ENCODE measurements around the gene CXCL17. TPM values are rescaled to one million over a fixed set of nuclear protein-coding genes. Genes with fewer than 3 reads are reported as not detected.
A peak's percentile ranks its signal among the peaks of the same experiment; 100 is the strongest.

Gene CXCL17
- total and polyA plus RNA-seq, 4 experiments from 2014 or later: not detected

DNA sequence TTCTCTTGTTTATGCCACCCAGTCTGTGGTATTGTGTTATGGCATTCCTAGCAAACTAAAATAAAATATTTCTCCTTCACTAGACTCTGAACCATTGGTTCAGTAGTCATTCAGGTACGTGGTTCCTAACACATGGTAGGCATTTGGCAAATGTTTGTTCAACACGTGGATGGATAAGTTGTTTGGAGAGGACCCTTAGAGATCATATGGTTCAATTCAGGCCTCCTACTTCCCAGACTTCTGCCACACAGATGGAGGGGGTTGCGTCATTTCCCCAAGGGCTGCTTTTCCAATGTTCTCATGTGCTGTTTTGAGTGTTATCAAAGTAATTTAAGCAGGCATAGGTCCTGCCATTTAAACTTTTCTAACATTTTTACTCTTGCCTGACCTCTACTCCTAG is 6.7 kb downstream of the CXCL17 start:
- H3K36me3 Mint-ChIP-seq: no peaks in the 10 kb centered on the region
- CTCF ChIA-PET (ENCODE audit: partially characterized antibody): interaction anchor here (1.2 to 3.7 kb wide), 5 partner anchors 9 to 328 kb away, joined by 3 to 58 read pairs (median 20); no protein-coding TSS in a partner anchor

DNA sequence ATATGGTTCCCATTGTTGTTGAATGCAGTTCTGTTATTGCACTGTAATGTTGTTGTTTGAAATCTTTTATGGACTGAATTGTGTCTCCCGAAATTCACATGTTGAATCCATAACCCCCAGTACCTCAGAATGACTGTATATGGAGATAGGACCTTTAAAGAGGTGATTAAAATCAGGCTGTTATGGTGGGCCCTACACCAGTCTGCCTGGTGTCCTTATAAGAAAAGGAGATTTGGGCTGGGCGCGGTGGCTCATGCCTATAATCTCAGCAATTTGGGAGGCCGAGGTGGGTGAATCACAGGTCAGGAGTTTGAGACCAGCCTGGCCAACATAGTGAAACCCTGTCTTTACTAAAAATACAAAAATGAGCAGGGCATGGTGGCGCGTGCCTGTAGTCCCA is 7.4 kb downstream of the CXCL17 start:
- H3K4me1 ChIP-seq (ENCODE audit: insufficient read depth, low read length): peaks cover 9% of the 10 kb centered on the region
- no peak overlapping the region for H3K4me3 ChIP-seq (ENCODE audit: low read length in 2 of 2)
- ChIA-PET CTCF (ENCODE audit: partially characterized antibody) (interaction anchor here (0.6 to 3.7 kb wide), 6 partner anchors 11 to 327 kb away, joined by 3 to 58 read pairs (median 8); partner anchors contain the start of gene CEACAM1), POLR2A (ENCODE audit: partially characterized antibody) (no interaction called here)
- no peaks in the 10 kb centered on the region for H3K27me3 ChIP-seq (ENCODE audit: insufficient read depth, low read length)
- H3K36me3 ChIP-seq (ENCODE audit: insufficient read depth, low read length): no peaks in the 10 kb centered on the region
- H3K27me3 Mint-ChIP-seq: no peaks in the 10 kb centered on the region
- H3K9me3 Mint-ChIP-seq: no peaks in the 10 kb centered on the region
- DNase-seq: no peak
- intact Hi-C loops (cut with micrococcal nuclease): no loop called here
- H3K4me1 Mint-ChIP-seq: peaks cover 4 to 17% (median 10%) of the 10 kb centered on the region in 4 donors
- H3K9me3 ChIP-seq (ENCODE audit: control insufficient read depth in 1 of 2, low read length in 2 of 2): no peaks in the 10 kb centered on the region
- no peaks in the 10 kb centered on the region for H3K36me3 Mint-ChIP-seq
- no peak overlapping the region for H3K4me3 Mint-ChIP-seq
- H3K27ac ChIP-seq (ENCODE audit: low read depth, low read length): no peak overlapping the region
- no peak overlapping the region for H3K27ac Mint-ChIP-seq

More for the DNA sequence above, 6.7 kb downstream of the CXCL17 start:
- H3K27me3 Mint-ChIP-seq: no peaks in the 10 kb centered on the region
- no peak for DNase-seq
- Histone ChIP-seq H3K27ac (ENCODE audit: low read depth, low read length) (no peak overlapping the region), H3K9me3 (ENCODE audit: control insufficient read depth in 1 of 2, low read length in 2 of 2) (no peaks in the 10 kb centered on the region), H3K4me1 (ENCODE audit: insufficient read depth, low read length) (peaks cover 16% of the 10 kb centered on the region), H3K36me3 (ENCODE audit: insufficient read depth, low read length) (no peaks in the 10 kb centered on the region), H3K4me3 (ENCODE audit: low read length in 2 of 2) (no peak overlapping the region), H3K27me3 (ENCODE audit: insufficient read depth, low read length) (no peaks in the 10 kb centered on the region)
- intact Hi-C loops (cut with micrococcal nuclease): no loop called here
- no peaks in the 10 kb centered on the region for H3K9me3 Mint-ChIP-seq
- H3K4me1 Mint-ChIP-seq: peaks cover 11 to 24% (median 17%) of the 10 kb centered on the region in 4 donors
- POLR2A ChIA-PET (ENCODE audit: partially characterized antibody): no interaction called here
- H3K4me3 Mint-ChIP-seq: no peak overlapping the region
- H3K27ac Mint-ChIP-seq: no peak overlapping the region

DNA sequence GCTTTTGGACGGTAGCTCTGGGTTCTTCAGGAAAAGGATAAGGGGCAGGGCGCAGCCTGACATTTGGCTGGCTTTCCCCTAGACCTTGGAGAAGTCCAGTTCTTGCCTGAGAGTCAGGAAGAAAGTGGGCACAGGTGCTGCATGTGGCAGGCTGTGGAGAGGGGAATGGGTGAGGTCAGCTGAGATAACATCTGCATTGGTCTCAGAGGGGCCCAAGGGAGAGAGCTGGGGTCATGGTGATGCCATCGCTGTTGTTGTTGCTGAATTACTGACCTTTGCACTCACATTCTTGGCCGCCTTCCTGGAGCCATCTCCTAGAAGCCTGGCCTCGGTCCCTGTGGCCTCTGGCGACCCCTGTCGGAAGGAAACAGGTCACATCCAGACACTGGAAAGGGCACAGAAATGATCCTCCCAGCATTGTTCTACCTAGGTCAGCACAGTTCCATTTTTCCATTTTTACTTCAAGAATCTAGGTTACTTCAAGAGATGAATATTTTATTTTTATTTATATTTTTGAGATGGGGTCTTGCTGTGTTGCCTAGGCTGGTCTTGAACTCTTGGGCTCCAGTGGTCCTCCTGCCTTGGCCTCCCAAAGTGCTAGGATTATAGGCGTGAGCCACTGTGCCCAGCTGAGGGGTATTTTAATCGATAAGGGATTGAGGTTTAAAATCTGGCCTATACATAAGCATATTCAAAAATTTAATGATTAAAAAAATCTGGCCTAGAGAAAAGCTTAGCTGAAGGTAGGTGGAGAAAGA is 9.1 kb downstream of the CXCL17 start:
- H3K27ac Mint-ChIP-seq: peak overlapping the region in 3 of 7 donors; percentile 35 to 57 (median 42)
- Histone ChIP-seq H3K27ac (ENCODE audit: low read depth, low read length) (no peak overlapping the region), H3K36me3 (ENCODE audit: insufficient read depth, low read length) (no peaks in the 10 kb centered on the region), H3K4me3 (ENCODE audit: low read length in 2 of 2) (no peak overlapping the region), H3K27me3 (ENCODE audit: insufficient read depth, low read length) (no peaks in the 10 kb centered on the region), H3K4me1 (ENCODE audit: insufficient read depth, low read length) (peaks cover 3% of the 10 kb centered on the region), H3K9me3 (ENCODE audit: control insufficient read depth in 1 of 2, low read length in 2 of 2) (no peaks in the 10 kb centered on the region)
- peak; percentile 58 to 70 (median 62) for DNase-seq
- ChIA-PET CTCF (ENCODE audit: partially characterized antibody) (interaction anchor here (0.9 to 3.7 kb wide), 17 partner anchors 8 to 325 kb away, joined by 3 to 58 read pairs (median 5); partner anchors contain the start of gene POU2F2), POLR2A (ENCODE audit: partially characterized antibody) (interaction anchor here (1.2 to 1.7 kb wide), 3 partner anchors 10 to 33 kb away, joined by 4 to 7 read pairs (median 5); no protein-coding TSS in a partner anchor)
- peaks cover 3 to 6% (median 5%) of the 10 kb centered on the region in 4 donors for H3K4me1 Mint-ChIP-seq
- H3K27me3 Mint-ChIP-seq: no peaks in the 10 kb centered on the region
- no peaks in the 10 kb centered on the region for H3K9me3 Mint-ChIP-seq
- intact Hi-C loops (cut with micrococcal nuclease): loop anchor here (1.0 kb wide), 4 partner anchors 13 to 325 kb away; partner anchors contain the start of gene MEGF8
- no peak overlapping the region for H3K4me3 Mint-ChIP-seq
- no peaks in the 10 kb centered on the region for H3K36me3 Mint-ChIP-seq

DNA sequence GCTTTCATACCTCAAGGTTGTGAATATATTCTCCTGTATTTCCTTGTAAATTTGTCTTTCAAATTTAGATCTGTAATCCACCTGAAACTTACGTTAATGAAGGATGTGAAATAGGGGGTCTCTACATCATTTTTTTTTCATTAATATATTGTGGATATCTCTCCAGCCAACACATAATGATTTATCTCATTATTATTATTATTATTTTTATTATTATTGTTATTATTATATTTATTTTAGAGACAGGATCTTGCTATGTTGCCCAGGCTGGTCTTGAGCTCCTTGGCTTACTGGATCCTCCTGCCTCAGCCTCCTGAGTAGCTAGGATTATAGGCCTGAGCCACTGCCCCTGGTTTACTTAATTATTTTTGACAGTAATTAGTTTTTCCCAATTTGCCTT is 11.3 kb downstream of the CXCL17 start:
- ChIA-PET POLR2A (ENCODE audit: partially characterized antibody) (no interaction called here), CTCF (ENCODE audit: partially characterized antibody) (interaction anchor here (0.7 to 1.8 kb wide), 4 partner anchors 8 to 14 kb away, joined by 3 to 10 read pairs (median 4); no protein-coding TSS in a partner anchor)
- H3K27ac ChIP-seq (ENCODE audit: low read depth, low read length): no peak overlapping the region
- no peaks in the 10 kb centered on the region for H3K9me3 ChIP-seq (ENCODE audit: control insufficient read depth in 1 of 2, low read length in 2 of 2)
- H3K36me3 ChIP-seq (ENCODE audit: insufficient read depth, low read length): no peaks in the 10 kb centered on the region
- intact Hi-C loops (cut with micrococcal nuclease): no loop called here
- H3K9me3 Mint-ChIP-seq: no peaks in the 10 kb centered on the region
- H3K27me3 Mint-ChIP-seq: no peaks in the 10 kb centered on the region
- H3K4me3 ChIP-seq (ENCODE audit: low read length in 2 of 2): no peak overlapping the region
- H3K27ac Mint-ChIP-seq: no peak overlapping the region
- H3K4me1 Mint-ChIP-seq: no peaks in the 10 kb centered on the region
- H3K27me3 ChIP-seq (ENCODE audit: insufficient read depth, low read length): no peaks in the 10 kb centered on the region
- no peak overlapping the region for H3K4me3 Mint-ChIP-seq
- no peak for DNase-seq
- H3K4me1 ChIP-seq (ENCODE audit: insufficient read depth, low read length): no peaks in the 10 kb centered on the region
- no peaks in the 10 kb centered on the region for H3K36me3 Mint-ChIP-seq

DNA sequence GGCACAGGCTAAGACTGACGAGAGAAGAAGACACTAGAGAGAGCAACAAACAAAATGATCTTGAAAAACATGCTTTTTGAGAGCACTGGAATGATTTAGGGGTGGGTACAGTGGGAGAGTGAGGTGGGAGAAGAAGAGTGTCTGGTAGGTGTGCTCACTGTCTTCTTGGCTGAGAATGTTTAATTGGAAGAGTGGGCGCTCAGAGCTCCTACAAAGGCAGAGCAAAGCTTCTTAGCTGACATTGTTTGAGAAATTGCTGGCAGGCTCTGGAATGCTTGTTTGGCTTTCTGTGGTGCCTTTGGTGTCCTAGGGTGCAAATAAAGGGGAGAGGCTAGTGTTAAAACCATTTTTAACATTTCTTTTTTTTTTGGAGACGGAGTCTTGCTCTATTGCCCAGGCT is 14.1 kb downstream of the CXCL17 start:
- H3K9me3 ChIP-seq (ENCODE audit: control insufficient read depth in 1 of 2, low read length in 2 of 2): no peaks in the 10 kb centered on the region
- H3K4me3 Mint-ChIP-seq: no peak overlapping the region
- H3K9me3 Mint-ChIP-seq: no peaks in the 10 kb centered on the region
- peaks cover 0 to 10% (median 4%) of the 10 kb centered on the region in 4 donors for H3K4me1 Mint-ChIP-seq
- H3K27ac Mint-ChIP-seq: peak overlapping the region in 1 of 7 donors; percentile 31
- no peaks in the 10 kb centered on the region for H3K36me3 ChIP-seq (ENCODE audit: insufficient read depth, low read length)
- H3K4me1 ChIP-seq (ENCODE audit: insufficient read depth, low read length): peaks cover 7% of the 10 kb centered on the region
- ChIA-PET CTCF (ENCODE audit: partially characterized antibody) (interaction anchor here (1.0 to 2.9 kb wide), 3 partner anchors 8 to 13 kb away, joined by 3 to 11 read pairs (median 3); partner anchors contain the start of gene CXCL17), POLR2A (ENCODE audit: partially characterized antibody) (no interaction called here)
- H3K4me3 ChIP-seq (ENCODE audit: low read length in 2 of 2): no peak overlapping the region
- H3K27me3 ChIP-seq (ENCODE audit: insufficient read depth, low read length): no peaks in the 10 kb centered on the region
- H3K27me3 Mint-ChIP-seq: no peaks in the 10 kb centered on the region
- peaks cover 0 to under 1% of the 10 kb centered on the region in 2 donors for H3K36me3 Mint-ChIP-seq
- no peak overlapping the region for H3K27ac ChIP-seq (ENCODE audit: low read depth, low read length)
- intact Hi-C loops (cut with micrococcal nuclease): no loop called here
- no peak for DNase-seq

DNA sequence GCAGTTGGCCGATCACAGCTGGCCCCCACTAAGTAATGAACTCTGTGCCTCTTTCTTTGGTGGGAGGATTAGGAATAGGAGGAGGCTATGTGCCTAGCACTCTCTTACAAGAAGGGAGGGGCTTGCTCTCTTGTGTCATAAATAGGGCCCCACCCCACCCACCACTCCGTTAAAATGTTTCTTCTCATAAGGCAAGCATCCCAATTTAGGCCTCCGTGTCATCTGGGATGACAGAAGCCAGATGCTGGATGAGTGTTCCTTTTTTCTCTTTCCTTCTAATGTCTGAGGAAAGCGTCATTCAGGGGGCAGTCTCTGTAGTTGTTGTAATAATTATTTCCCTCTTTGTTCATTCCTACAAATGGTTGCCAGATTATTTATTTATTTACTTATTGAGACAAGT is 15.4 kb downstream of the CXCL17 start, which contains the start of gene LIPE:
Gene LIPE (minus strand): TSS at position 76 of the 400 bp plus-strand sequence. CDS start 239 bp downstream, outside the sequence.
- H3K27me3 Mint-ChIP-seq: no peaks in the 10 kb centered on the region
- no peak within 1 kb of the TSS for H3K27ac ChIP-seq (ENCODE audit: low read depth, low read length)
- no peaks in the 10 kb centered on the region for H3K9me3 ChIP-seq (ENCODE audit: control insufficient read depth in 1 of 2, low read length in 2 of 2)
- H3K4me3 ChIP-seq (ENCODE audit: low read length in 2 of 2): no peak within 1 kb of the TSS
- peaks cover 0 to 7% of the 10 kb centered on the region in 2 donors for H3K36me3 Mint-ChIP-seq
- H3K9me3 Mint-ChIP-seq: no peaks in the 10 kb centered on the region
- CTCF ChIA-PET (ENCODE audit: partially characterized antibody): interaction anchor here (0.6 to 2.9 kb wide), 3 partner anchors 10 to 14 kb away, joined by 3 to 11 read pairs (median 6); partner anchors contain the start of gene CXCL17
- peak within 1 kb of the TSS in 2 of 7 donors; percentile 19 to 61 for H3K27ac Mint-ChIP-seq
- peaks cover 8 to 22% (median 13%) of the 10 kb centered on the region in 4 donors for H3K4me1 Mint-ChIP-seq
- no peaks in the 10 kb centered on the region for H3K36me3 ChIP-seq (ENCODE audit: insufficient read depth, low read length)
- intact Hi-C loops (cut with micrococcal nuclease): no loop called here
- H3K4me1 ChIP-seq (ENCODE audit: insufficient read depth, low read length): peaks cover 14% of the 10 kb centered on the region
- peak within 1 kb of the TSS in 1 of 8 donors; percentile 20 for H3K4me3 Mint-ChIP-seq
- no peaks in the 10 kb centered on the region for H3K27me3 ChIP-seq (ENCODE audit: insufficient read depth, low read length)
- no peak for DNase-seq
- POLR2A ChIA-PET (ENCODE audit: partially characterized antibody): interaction anchor here (0.6 kb wide), 1 partner anchor 652 kb away, joined by 3 read pairs; no protein-coding TSS in a partner anchor

DNA sequence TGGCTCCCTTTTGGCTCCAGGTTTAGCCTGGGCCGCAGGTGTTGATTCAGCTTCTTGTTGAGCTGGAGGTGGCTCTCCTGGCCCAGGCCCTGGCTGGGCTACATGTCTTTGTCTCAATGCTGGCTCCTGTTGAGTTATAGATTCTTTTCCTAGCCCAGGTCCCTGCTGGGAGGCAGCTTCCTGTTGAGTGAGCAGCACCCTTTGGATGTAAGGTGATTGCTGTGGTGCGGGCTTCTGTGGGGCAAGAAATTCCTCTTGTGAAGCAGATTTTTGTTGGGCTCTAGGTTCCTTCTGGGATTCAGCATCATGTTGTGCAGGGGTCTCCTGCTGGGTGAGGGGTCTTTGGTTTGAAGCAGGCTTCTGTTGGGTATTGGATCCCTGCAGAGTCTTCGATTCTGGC is 16.1 kb downstream of the CXCL17 start:
- Mint-ChIP-seq H3K36me3 (peaks cover 0 to 7% of the 10 kb centered on the region in 2 donors), H3K9me3 (no peaks in the 10 kb centered on the region), H3K27me3 (no peaks in the 10 kb centered on the region), H3K27ac (peak overlapping the region in 2 of 7 donors; percentile 19 to 61), H3K4me3 (no peak overlapping the region), H3K4me1 (peaks cover 14 to 29% (median 19%) of the 10 kb centered on the region in 4 donors)
- POLR2A ChIA-PET (ENCODE audit: partially characterized antibody): interaction anchor here (0.6 kb wide), 1 partner anchor 651 kb away, joined by 3 read pairs; no protein-coding TSS in a partner anchor
- no peak overlapping the region for H3K4me3 ChIP-seq (ENCODE audit: low read length in 2 of 2)
- H3K36me3 ChIP-seq (ENCODE audit: insufficient read depth, low read length): no peaks in the 10 kb centered on the region
- no peaks in the 10 kb centered on the region for H3K9me3 ChIP-seq (ENCODE audit: control insufficient read depth in 1 of 2, low read length in 2 of 2)
- DNase-seq: no peak
- CTCF ChIA-PET (ENCODE audit: partially characterized antibody): interaction anchor here (0.6 to 1.7 kb wide), 2 partner anchors 11 to 12 kb away, joined by 3 to 6 read pairs; no protein-coding TSS in a partner anchor
- H3K27me3 ChIP-seq (ENCODE audit: insufficient read depth, low read length): no peaks in the 10 kb centered on the region
- intact Hi-C loops (cut with micrococcal nuclease): no loop called here
- H3K27ac ChIP-seq (ENCODE audit: low read depth, low read length): no peak overlapping the region
- H3K4me1 ChIP-seq (ENCODE audit: insufficient read depth, low read length): peaks cover 21% of the 10 kb centered on the region

All from CD4-positive, alpha-beta memory T cell (primary cell).